ENCODE measurements around the gene NOP9. TPM values are rescaled to one million over a fixed set of nuclear protein-coding genes. Genes with fewer than 3 reads are reported as not detected.

Gene NOP9
- total RNA-seq, 1 donor from 2014 or later = 23.5 TPM

- Histone ChIP-seq H3K4me3 (ENCODE audit: insufficient read depth, low read depth, low read length) (no peak overlapping the region), H3K4me2 (ENCODE audit: low read length) (no peak overlapping the region), H3K27me3 (ENCODE audit: insufficient read depth, low read length) (no peaks in the 10 kb centered on the region), H2AFZ (ENCODE audit: low read depth, low read length) (no peak overlapping the region), H3K4me1 (ENCODE audit: insufficient read depth, low read length) (peaks cover 14% of the 10 kb centered on the region), H3K27ac (ENCODE audit: low read depth, low read length) (no peak overlapping the region), H3K9ac (ENCODE audit: low read length) (no peak overlapping the region), H3K79me2 (ENCODE audit: insufficient read depth, low read length) (no peaks in the 10 kb centered on the region), H3K9me3 (ENCODE audit: insufficient read depth, low read depth, low read length) (no peaks in the 10 kb centered on the region), H3K36me3 (ENCODE audit: insufficient read depth, low read length) (no peaks in the 10 kb centered on the region), H4K20me1 (ENCODE audit: insufficient read depth, low read length) (no peaks in the 10 kb centered on the region)
- H3K4me3 Mint-ChIP-seq (ENCODE audit: unreplicated experiment) = no peak overlapping the region
- TF ChIP-seq EZH2 (IDR thresholded peaks at IDR 0.05; ENCODE audit: insufficient read depth, low read length) (no peak), CTCF (IDR thresholded peaks at IDR 0.05; ENCODE audit: insufficient read depth, low read depth, low read length) (no peak)
- H3K4me1 Mint-ChIP-seq (ENCODE audit: low read depth, unreplicated experiment) = peaks cover 14% of the 10 kb centered on the region
- no peak for FAIRE-seq
- H3K27ac Mint-ChIP-seq (ENCODE audit: unreplicated experiment) = no peak overlapping the region
- H3K27me3 Mint-ChIP-seq (ENCODE audit: low read depth, unreplicated experiment) = peaks cover 6% of the 10 kb centered on the region
- peaks cover 21% of the 10 kb centered on the region for H3K36me3 Mint-ChIP-seq (ENCODE audit: low read depth, unreplicated experiment)
- no peaks in the 10 kb centered on the region for H3K9me3 Mint-ChIP-seq (ENCODE audit: unreplicated experiment)
- DNase-seq (ENCODE audit: low read depth) = no peak
Observed at GRCh38 chr14:24255931-24256711, 43.5 kb upstream of the NOP9 start.

- peaks cover 5% of the 10 kb centered on the region for H3K4me1 Mint-ChIP-seq (ENCODE audit: low read depth, unreplicated experiment)
- H3K4me3 ChIP-seq (ENCODE audit: insufficient read depth, low read depth, low read length) = no peak overlapping the region
- FAIRE-seq (no peak), DNase-seq (ENCODE audit: low read depth) (no peak)
- no peak overlapping the region for H3K4me3 Mint-ChIP-seq (ENCODE audit: unreplicated experiment)
- no peaks in the 10 kb centered on the region for H4K20me1 ChIP-seq (ENCODE audit: insufficient read depth, low read length)
- TF ChIP-seq EZH2 (IDR thresholded peaks at IDR 0.05; ENCODE audit: insufficient read depth, low read length) = no peak
- no peak for TF ChIP-seq CTCF (IDR thresholded peaks at IDR 0.05; ENCODE audit: insufficient read depth, low read depth, low read length)
- H3K4me2 ChIP-seq (ENCODE audit: low read length) = no peak overlapping the region
- H3K36me3 Mint-ChIP-seq (ENCODE audit: low read depth, unreplicated experiment) = peaks cover 22% of the 10 kb centered on the region
- H3K27me3 Mint-ChIP-seq (ENCODE audit: low read depth, unreplicated experiment) = peaks cover 6% of the 10 kb centered on the region
- H2AFZ ChIP-seq (ENCODE audit: low read depth, low read length) = no peak overlapping the region
- no peaks in the 10 kb centered on the region for H3K9me3 ChIP-seq (ENCODE audit: insufficient read depth, low read depth, low read length)
- H3K9me3 Mint-ChIP-seq (ENCODE audit: unreplicated experiment) = no peaks in the 10 kb centered on the region
- no peaks in the 10 kb centered on the region for H3K79me2 ChIP-seq (ENCODE audit: insufficient read depth, low read length)
- no peak overlapping the region for H3K27ac ChIP-seq (ENCODE audit: low read depth, low read length)
- peaks cover 7% of the 10 kb centered on the region for H3K4me1 ChIP-seq (ENCODE audit: insufficient read depth, low read length)
- peak overlapping the region; percentile 12 for H3K27ac Mint-ChIP-seq (ENCODE audit: unreplicated experiment)
- H3K36me3 ChIP-seq (ENCODE audit: insufficient read depth, low read length) = no peaks in the 10 kb centered on the region
- H3K27me3 ChIP-seq (ENCODE audit: insufficient read depth, low read length) = no peaks in the 10 kb centered on the region
- H3K9ac ChIP-seq (ENCODE audit: low read length) = no peak overlapping the region
Observed at GRCh38 chr14:24256960-24257359, 42.7 kb upstream of the NOP9 start.

GRCh38 chr14:24258119-24258518 is 41.5 kb upstream of the NOP9 start:
- Histone ChIP-seq H3K9ac (ENCODE audit: low read length) (no peak overlapping the region), H3K36me3 (ENCODE audit: insufficient read depth, low read length) (no peaks in the 10 kb centered on the region), H3K27ac (ENCODE audit: low read depth, low read length) (no peak overlapping the region), H3K79me2 (ENCODE audit: insufficient read depth, low read length) (no peaks in the 10 kb centered on the region), H3K27me3 (ENCODE audit: insufficient read depth, low read length) (no peaks in the 10 kb centered on the region), H4K20me1 (ENCODE audit: insufficient read depth, low read length) (no peaks in the 10 kb centered on the region), H3K4me2 (ENCODE audit: low read length) (no peak overlapping the region), H3K9me3 (ENCODE audit: insufficient read depth, low read depth, low read length) (no peaks in the 10 kb centered on the region), H3K4me3 (ENCODE audit: insufficient read depth, low read depth, low read length) (no peak overlapping the region), H2AFZ (ENCODE audit: low read depth, low read length) (no peak overlapping the region), H3K4me1 (ENCODE audit: insufficient read depth, low read length) (peaks cover 3% of the 10 kb centered on the region)
- DNase-seq (ENCODE audit: low read depth) (no peak), FAIRE-seq (no peak)
- Mint-ChIP-seq H3K27me3 (ENCODE audit: low read depth, unreplicated experiment) (peaks cover 8% of the 10 kb centered on the region), H3K27ac (ENCODE audit: unreplicated experiment) (no peak overlapping the region), H3K4me1 (ENCODE audit: low read depth, unreplicated experiment) (peaks cover 5% of the 10 kb centered on the region), H3K9me3 (ENCODE audit: unreplicated experiment) (no peaks in the 10 kb centered on the region), H3K4me3 (ENCODE audit: unreplicated experiment) (no peak overlapping the region), H3K36me3 (ENCODE audit: low read depth, unreplicated experiment) (peaks cover 25% of the 10 kb centered on the region)
- TF ChIP-seq EZH2 (IDR thresholded peaks at IDR 0.05; ENCODE audit: insufficient read depth, low read length) (no peak), CTCF (IDR thresholded peaks at IDR 0.05; ENCODE audit: insufficient read depth, low read depth, low read length) (no peak)

Measured in astrocyte (in vitro differentiated cells and primary cell).